ENCODE data around the gene RPL41.
"Not testable (repeated sequence)": the region's sequence is repeated elsewhere in the genome, so short reads cannot be mapped to it uniquely, and the experiment has no call there.

RPL41 gene

GRCh38 chr12:56116267-56117081, at the start of gene RPL41:
Gene RPL41, plus strand, starts transcription at chr12:56116633.
- peak; percentile 92 for DNase-seq

GRCh38 chr12:56071648-56072047, 44.8 kb upstream of the RPL41 start:
- no peak for DNase-seq

GRCh38 chr12:56074396-56074795, 42.0 kb upstream of the RPL41 start:
- DNase-seq: no peak

GRCh38 chr12:56077966-56078365, 38.5 kb upstream of the RPL41 start:
- DNase-seq: not testable (repeated sequence)

GRCh38 chr12:56078427-56078826, 38.0 kb upstream of the RPL41 start:
- no peak for DNase-seq

- DNase-seq: no peak
These were observed 37.3 kb upstream of the RPL41 start for GRCh38 chr12:56078931-56079722.

GRCh38 chr12:56079723-56080555, 36.5 kb upstream of the RPL41 start, which contains the start of gene ERBB3:
Gene ERBB3, plus strand, starts transcription at chr12:56080165. Its CDS starts 136 bp downstream, at chr12:56080301.
- DNase-seq: no peak

- no peak for DNase-seq
These were observed 35.8 kb upstream of the RPL41 start for GRCh38 chr12:56080556-56081138.

GRCh38 chr12:56081393-56082347, 34.8 kb upstream of the RPL41 start:
- no peak for DNase-seq

GRCh38 chr12:56082382-56082781, 34.1 kb upstream of the RPL41 start:
- no peak for DNase-seq

- DNase-seq: no peak
These were observed 33.5 kb upstream of the RPL41 start for GRCh38 chr12:56082967-56083366.

GRCh38 chr12:56084958-56085543, 31.4 kb upstream of the RPL41 start:
- DNase-seq: no peak

- DNase-seq: no peak
These were observed 30.3 kb upstream of the RPL41 start for GRCh38 chr12:56086096-56086495.

- DNase-seq: no peak
These were observed 29.8 kb upstream of the RPL41 start for GRCh38 chr12:56086608-56087007.

GRCh38 chr12:56087220-56087619, 29.2 kb upstream of the RPL41 start:
- no peak for DNase-seq

- DNase-seq: no peak
These were observed 18.7 kb upstream of the RPL41 start for GRCh38 chr12:56097738-56098137.

- no peak for DNase-seq
These were observed 17.8 kb upstream of the RPL41 start for GRCh38 chr12:56098592-56098991.

GRCh38 chr12:56099787-56100186, 16.6 kb upstream of the RPL41 start:
- DNase-seq: no peak

GRCh38 chr12:56101045-56101444, 15.4 kb upstream of the RPL41 start:
- DNase-seq: no peak

- no peak for DNase-seq
These were observed 13.8 kb upstream of the RPL41 start for GRCh38 chr12:56102683-56103065.

GRCh38 chr12:56103066-56103711, 13.2 kb upstream of the RPL41 start:
- no peak for DNase-seq
